Testis (tissue), 3 donors: Measurements from ENCODE around the gene TWIST2. TPM values are rescaled to one million over a fixed set of nuclear protein-coding genes. Genes with fewer than 3 reads are reported as not detected.
A peak's percentile ranks its signal among the peaks of the same experiment; 100 is the strongest.

Experiments
- DNase-seq: peaks from one replicate; pipeline ENCODE4 v3.0.0-alpha.2; 2019
- H3K27ac ChIP-seq, 2 donors: fragments of 200-600 bp; sonication (generic); one replicate each; pipeline ENCODE4 v1.5.1; 2019
- H3K27me3 ChIP-seq: fragments of 200-600 bp; sonication (generic); one replicate; pipeline ENCODE4 v1.5.1; 2019
- H3K36me3 ChIP-seq: fragments of 200-600 bp; sonication (generic); one replicate; pipeline ENCODE4 v1.5.1; 2017; ENCODE audit warnings: low read depth; ENCODE audit errors: missing control alignments
- H3K4me1 ChIP-seq: fragments of 200-600 bp; sonication (generic); one replicate; pipeline ENCODE4 v1.5.1; 2019
- H3K4me3 ChIP-seq, 2 donors: fragments of 200-600 bp; sonication (generic); one replicate each; pipeline ENCODE4 v1.5.1; 2017 to 2019
- H3K9me3 ChIP-seq: fragments of 200-600 bp; sonication (generic); one replicate; pipeline ENCODE4 v1.5.1; 2017
- POLR2A ChIP-seq: fragments of 450-650 bp; IDR thresholded peaks from one replicate; pipeline ENCODE4 v1.6.1; 2017; ENCODE audit warnings: antibody characterized with exemption, mild to moderate bottlenecking, moderate library complexity
- WGBS, 2 donors: methylation state at CpG; one replicate each; pipeline ENCODE4 v1.1.5; 2018; 5-methylcytosine and 5-hydroxymethylcytosine counted together
- intact Hi-C: fragments of 100-400 bp; cut with DNase I; formaldehyde crosslinking; loops from one replicate; pipeline ENCODE4 v1.15.1; 2023; ENCODE audit warnings: low total_unique reads
- polyA plus RNA-seq: library from polyadenylated mRNA; stranded (reverse); fragments of 350-450 nt; fragmentation: Illumina TruSeq; extraction: RNeasy Lipid Tissue Mini Kit (QIAGEN cat#74804); gene quantifications from one replicate; pipeline ENCODE4 v1.2.3, GENCODE V29; 2014; ENCODE audit warnings: low read depth, low replicate concordance; ENCODE audit not compliant: insufficient read depth
- total RNA-seq, 2 donors: library from RNA; depleted of rRNA; stranded (reverse); fragments of >200 nt; gene quantifications; one replicate each; pipeline ENCODE4 v1.2.3, GENCODE V29; 2016
- TF ChIP-seq, protein P1 (sequence below), 3 experiments: fragments of 450-650 bp in 2 of 3; fragments of 200-600 bp in 1 of 3; sonication (generic) in 1 of 3; IDR thresholded peaks; one replicate each; pipeline ENCODE4 v1.5.1; 2016 to 2019; ENCODE audit warnings: antibody characterized with exemption in 3 of 3, mild to moderate bottlenecking in 2 of 3, moderate library complexity in 1 of 3

Gene TWIST2
- total and polyA plus RNA-seq, 3 donors from 2014 or later = 5.0 to 11.3 (median 10.3) TPM

- 78 to 79% methylated on average over 4 to 10 of the region's 10 CpGs for WGBS, 2 donors
- DNase-seq = no peak
- Histone ChIP-seq H3K27ac (no peak overlapping the region), H3K36me3 (no peaks in the 10 kb centered on the region), H3K4me1 (peaks cover 25% of the 10 kb centered on the region), H3K27me3 (no peaks in the 10 kb centered on the region), H3K4me3 (no peak overlapping the region), H3K9me3 (no peaks in the 10 kb centered on the region)
- intact Hi-C loops = no loop called here
- no peak for TF ChIP-seq POLR2A
- TF ChIP-seq, protein P1, sequence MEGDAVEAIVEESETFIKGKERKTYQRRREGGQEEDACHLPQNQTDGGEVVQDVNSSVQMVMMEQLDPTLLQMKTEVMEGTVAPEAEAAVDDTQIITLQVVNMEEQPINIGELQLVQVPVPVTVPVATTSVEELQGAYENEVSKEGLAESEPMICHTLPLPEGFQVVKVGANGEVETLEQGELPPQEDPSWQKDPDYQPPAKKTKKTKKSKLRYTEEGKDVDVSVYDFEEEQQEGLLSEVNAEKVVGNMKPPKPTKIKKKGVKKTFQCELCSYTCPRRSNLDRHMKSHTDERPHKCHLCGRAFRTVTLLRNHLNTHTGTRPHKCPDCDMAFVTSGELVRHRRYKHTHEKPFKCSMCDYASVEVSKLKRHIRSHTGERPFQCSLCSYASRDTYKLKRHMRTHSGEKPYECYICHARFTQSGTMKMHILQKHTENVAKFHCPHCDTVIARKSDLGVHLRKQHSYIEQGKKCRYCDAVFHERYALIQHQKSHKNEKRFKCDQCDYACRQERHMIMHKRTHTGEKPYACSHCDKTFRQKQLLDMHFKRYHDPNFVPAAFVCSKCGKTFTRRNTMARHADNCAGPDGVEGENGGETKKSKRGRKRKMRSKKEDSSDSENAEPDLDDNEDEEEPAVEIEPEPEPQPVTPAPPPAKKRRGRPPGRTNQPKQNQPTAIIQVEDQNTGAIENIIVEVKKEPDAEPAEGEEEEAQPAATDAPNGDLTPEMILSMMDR (IDR thresholded peaks at IDR 0.05) = no peak
Observed at GRCh38 chr2:238868067-238868524, 20.2 kb downstream of the TWIST2 start.

DNA sequence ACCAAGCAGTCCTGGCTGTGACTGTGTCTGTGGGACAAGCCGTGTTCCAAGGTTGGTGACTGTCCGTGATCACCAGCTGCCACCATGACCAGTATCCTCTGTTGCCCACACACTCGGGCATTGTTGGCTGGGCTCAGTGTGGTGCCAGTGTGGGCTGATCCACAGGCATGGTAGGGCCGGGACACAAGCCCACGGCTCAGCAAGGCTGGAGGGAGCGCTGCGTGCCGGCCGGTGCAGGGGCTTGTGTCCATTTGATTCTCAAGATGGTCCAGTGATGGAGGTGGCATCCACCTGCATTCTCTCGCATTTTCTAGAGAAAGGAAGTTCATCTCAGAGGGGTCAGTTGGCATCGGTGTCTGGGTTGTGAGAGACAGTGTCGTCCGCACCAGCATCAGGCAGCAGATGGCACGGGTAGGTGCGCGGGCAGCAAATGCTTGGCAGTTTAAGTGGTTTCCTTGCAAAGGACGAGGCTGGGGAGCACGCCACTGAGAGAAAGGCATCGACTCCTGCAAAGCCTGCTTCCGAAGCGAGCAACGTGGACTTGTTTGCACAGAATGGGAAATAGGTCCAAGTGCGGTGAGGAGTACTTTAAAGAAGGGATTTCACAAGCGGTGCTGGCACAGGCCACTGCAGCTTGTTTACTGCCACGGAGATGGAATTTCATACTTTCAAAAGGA lies 20.9 kb downstream of the TWIST2 start:
- DNase-seq = peak; percentile 79
- H3K4me1 ChIP-seq = peaks cover 22% of the 10 kb centered on the region
- intact Hi-C loops = no loop called here

DNA sequence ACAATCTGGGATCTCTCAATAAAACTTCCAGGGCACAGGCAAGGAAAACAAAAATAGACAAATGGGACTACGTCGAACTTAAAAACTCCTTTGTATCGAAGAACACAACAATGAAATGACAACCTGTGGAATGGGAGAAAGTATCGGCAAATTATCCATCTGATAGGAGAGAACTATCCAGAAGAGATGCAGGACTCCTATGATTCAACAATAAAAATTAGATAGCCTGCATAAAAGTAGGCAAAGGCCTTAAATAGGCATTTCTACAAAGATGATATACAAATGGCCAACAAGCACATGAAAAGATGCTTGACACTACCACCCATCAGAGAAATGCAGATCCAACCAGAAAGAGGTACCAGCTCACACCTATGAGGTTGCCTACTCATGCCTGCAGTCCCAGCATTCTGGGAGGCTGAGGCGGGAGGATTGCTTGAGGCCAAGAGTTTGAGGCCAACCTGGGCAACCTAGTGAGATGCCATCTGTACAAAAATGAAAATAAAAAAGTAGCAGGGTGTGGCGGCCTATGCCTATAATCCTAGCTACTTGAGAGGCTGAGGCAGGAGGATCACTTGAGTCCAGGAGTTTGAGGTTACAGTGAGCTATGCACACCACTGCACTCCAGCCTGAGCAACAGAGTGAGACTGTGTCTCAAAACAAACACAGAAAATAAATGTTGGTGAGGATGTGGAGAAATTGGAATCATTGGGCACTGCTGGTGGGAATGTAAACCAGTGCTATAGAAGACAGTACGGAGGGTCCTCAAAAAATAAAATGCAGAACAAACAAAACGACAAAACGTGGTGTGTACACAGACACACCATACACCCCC lies 21.6 kb downstream of the TWIST2 start:
- intact Hi-C loops = no loop called here
- no peaks in the 10 kb centered on the region for H3K36me3 ChIP-seq
- H3K27ac ChIP-seq = peak overlapping the region in 1 of 2 donors; percentile 69
- H3K4me1 ChIP-seq = peaks cover 14% of the 10 kb centered on the region
- no peak overlapping the region for H3K4me3 ChIP-seq
- H3K27me3 ChIP-seq = no peaks in the 10 kb centered on the region
- 65 to 72% methylated on average over 9 of the region's 9 CpGs for WGBS, 2 donors
- TF ChIP-seq POLR2A = no peak
- TF ChIP-seq, protein P1 (IDR thresholded peaks at IDR 0.05) = no peak
- H3K9me3 ChIP-seq = no peaks in the 10 kb centered on the region
- DNase-seq = no peak

More for the DNA sequence above, 20.9 kb downstream of the TWIST2 start:
- 70 to 77% methylated on average over 12 to 25 of the region's 25 CpGs for WGBS, 2 donors
- no peak for TF ChIP-seq POLR2A
- TF ChIP-seq, protein P1 (IDR thresholded peaks at IDR 0.05) = no peak
- Histone ChIP-seq H3K36me3 (no peaks in the 10 kb centered on the region), H3K27ac (peak overlapping the region in 1 of 2 donors; percentile 69), H3K27me3 (no peaks in the 10 kb centered on the region), H3K4me3 (no peak overlapping the region), H3K9me3 (no peaks in the 10 kb centered on the region)

GRCh38 chr2:238870261-238870660 lies 22.4 kb downstream of the TWIST2 start:
- H3K4me3 ChIP-seq = no peak overlapping the region
- DNase-seq = no peak
- WGBS, 2 donors = 68 to 78% methylated on average over 3 of the region's 3 CpGs
- H3K27ac ChIP-seq = no peak overlapping the region
- H3K9me3 ChIP-seq = no peaks in the 10 kb centered on the region
- no peaks in the 10 kb centered on the region for H3K36me3 ChIP-seq
- no peak for TF ChIP-seq POLR2A
- TF ChIP-seq, protein P1 (IDR thresholded peaks at IDR 0.05) = no peak
- peaks cover 9% of the 10 kb centered on the region for H3K4me1 ChIP-seq
- intact Hi-C loops = no loop called here
- H3K27me3 ChIP-seq = no peaks in the 10 kb centered on the region
